Testis (tissue), 2 donors: Measurements from ENCODE around the gene TMEM151B.

Source experiments
- CTCF ChIP-seq, 3 experiments: fragments of 450-650 bp in 2 of 3; fragments of 200-600 bp in 1 of 3; sonication (generic) in 1 of 3; IDR thresholded peaks; one replicate each; pipeline ENCODE4 v1.5.1; 2016 to 2019; ENCODE audit warnings: antibody characterized with exemption in 3 of 3, mild to moderate bottlenecking in 2 of 3, moderate library complexity in 1 of 3
- POLR2A ChIP-seq: fragments of 450-650 bp; IDR thresholded peaks from one replicate; pipeline ENCODE4 v1.6.1; 2017; ENCODE audit warnings: antibody characterized with exemption, mild to moderate bottlenecking, moderate library complexity

- TF ChIP-seq POLR2A (no peak), CTCF (IDR thresholded peaks at IDR 0.05) (no peak)
These were observed 41.4 kb upstream of the TMEM151B start for GRCh38 chr6:44228836-44229235.
